ENCODE measurements around the gene SIAE. TPM values are rescaled to one million over a fixed set of nuclear protein-coding genes. Genes with fewer than 3 reads are reported as not detected.

The SIAE gene
- total RNA-seq, 1 donor from 2014 or later: 9.6 TPM

GRCh38 chr11:124584681-124585372 is 88.7 kb downstream of the SIAE start:
- Mint-ChIP-seq H3K27me3 (ENCODE audit: low read depth) (peaks cover 45% of the 10 kb centered on the region), H3K27ac (ENCODE audit: unreplicated experiment) (no peak overlapping the region), H3K4me1 (ENCODE audit: low read depth) (no peaks in the 10 kb centered on the region), H3K36me3 (ENCODE audit: low read depth) (no peaks in the 10 kb centered on the region), H3K9me3 (ENCODE audit: low read depth) (no peaks in the 10 kb centered on the region), H3K4me3 (ENCODE audit: unreplicated experiment) (no peak overlapping the region)
- TF ChIP-seq CTCF (IDR thresholded peaks at IDR 0.05): no peak
- no peak for DNase-seq (ENCODE audit: low spot score)

GRCh38 chr11:124583781-124584180 is 89.8 kb downstream of the SIAE start:
- H3K4me3 Mint-ChIP-seq (ENCODE audit: unreplicated experiment): no peak overlapping the region

More at GRCh38 chr11:124583781-124584180, 89.8 kb downstream of the SIAE start:
- no peak for TF ChIP-seq CTCF (IDR thresholded peaks at IDR 0.05)
- H3K27me3 Mint-ChIP-seq (ENCODE audit: low read depth): peaks cover 39% of the 10 kb centered on the region
- DNase-seq (ENCODE audit: low spot score): no peak
- H3K36me3 Mint-ChIP-seq (ENCODE audit: low read depth): no peaks in the 10 kb centered on the region
- H3K9me3 Mint-ChIP-seq (ENCODE audit: low read depth): no peaks in the 10 kb centered on the region
- H3K27ac Mint-ChIP-seq (ENCODE audit: unreplicated experiment): no peak overlapping the region
- no peaks in the 10 kb centered on the region for H3K4me1 Mint-ChIP-seq (ENCODE audit: low read depth)

Other genes with a start within 250 kb of the SIAE start
- gene OR8B4, start 248.9 kb downstream of the SIAE start, total RNA-seq: not detected in 3 replicates
- not detected in 3 replicates for gene OR8B8, start 228.0 kb downstream of the SIAE start, total RNA-seq
- not detected in 3 replicates for gene OR8B12, start 130.1 kb downstream of the SIAE start, total RNA-seq
- gene OR8A1, start 103.7 kb downstream of the SIAE start, total RNA-seq: 0.07 to 0.23 TPM in 2 of 3 replicates, not detected in the other
- gene PANX3, start 62.3 kb downstream of the SIAE start, total RNA-seq: not detected in 3 replicates
- gene TBRG1, start 50.9 kb downstream of the SIAE start, total RNA-seq: 22.4 to 30.9 TPM (median 30.0 TPM) in 3 replicates
- 1.7 to 3.6 TPM (median 3.2 TPM) in 3 replicates for gene SPA17, start 165 bp upstream of the SIAE start, total RNA-seq
- gene NRGN, start 66.2 kb upstream of the SIAE start, total RNA-seq: 1.6 to 2.4 TPM (median 1.8 TPM) in 3 replicates
- gene VSIG2, start 78.5 kb upstream of the SIAE start, total RNA-seq: not detected in 3 replicates
- gene ESAM, start 88.6 kb upstream of the SIAE start, total RNA-seq: 1.7 to 2.6 TPM (median 2.0 TPM) in 3 replicates
- 10.4 to 12.5 TPM (median 10.6 TPM) in 3 replicates for gene MSANTD2, start 126.7 kb upstream of the SIAE start, total RNA-seq
- 4.9 to 12.0 TPM (median 10.9 TPM) in 3 replicates for gene ROBO3, start 191.7 kb upstream of the SIAE start, total RNA-seq
- not detected in 3 replicates for gene ROBO4, start 224.1 kb upstream of the SIAE start, total RNA-seq
- gene HEPN1, start 245.5 kb upstream of the SIAE start, total RNA-seq: not detected in 3 replicates